HepG2 (cell line): ENCODE results near the gene CBY1. TPM values are rescaled to one million over a fixed set of nuclear protein-coding genes. Genes with fewer than 3 reads are reported as not detected.
A peak's percentile ranks its signal among the peaks of the same experiment; 100 is the strongest.

Source experiments
- MATR3 ChIP-seq: sonication (generic); formaldehyde crosslinking; IDR thresholded peaks from 2 replicates; pipeline ENCODE4 v1.4.0; 2020; ENCODE audit warnings: missing genetic modification reagents
- MXD4 ChIP-seq: IDR thresholded peaks from 2 replicates; pipeline ENCODE4 v1.6.1; 2016; ENCODE audit warnings: mild to moderate bottlenecking, missing biosample characterization, missing genetic modification reagents
- MXI1 ChIP-seq: IDR thresholded peaks from 3 replicates; pipeline ENCODE4 v1.6.1; 2012; ENCODE audit warnings: low read depth, low read length, inconsistent platforms, borderline replicate concordance
- NPAS2 ChIP-seq: sonication (generic); formaldehyde crosslinking; IDR thresholded peaks from 2 replicates; pipeline ENCODE4 v1.8.0; 2022; ENCODE audit warnings: mild to moderate bottlenecking, missing genetic modification reagents, borderline replicate concordance
- POGZ ChIP-seq: sonication (generic); formaldehyde crosslinking; IDR thresholded peaks from 2 replicates; pipeline ENCODE4 v1.4.0; 2020; ENCODE audit warnings: mild to moderate bottlenecking, missing genetic modification reagents
- SIN3A ChIP-seq: IDR thresholded peaks from 2 replicates; pipeline ENCODE4 v1.6.1; 2011; ENCODE audit warnings: low read depth, mild to moderate bottlenecking, control low read depth, low read length, borderline replicate concordance
- SOX5 ChIP-seq: IDR thresholded peaks from 2 replicates; pipeline ENCODE4 v1.6.1; 2016; ENCODE audit warnings: borderline replicate concordance
- TBX2 ChIP-seq: sonication (generic); formaldehyde crosslinking; IDR thresholded peaks from 2 replicates; pipeline ENCODE4 v1.5.0; 2020; ENCODE audit warnings: missing genetic modification reagents, mild to moderate bottlenecking, borderline replicate concordance
- U2AF2 ChIP-seq: fragments of 200-400 bp; formaldehyde crosslinking; IDR thresholded peaks from 2 replicates; pipeline ENCODE4 v1.6.1; 2017; ENCODE audit warnings: low read depth, mild to moderate bottlenecking, low read length
- ZFY ChIP-seq: sonication (generic); formaldehyde crosslinking; IDR thresholded peaks from 2 replicates; pipeline ENCODE4 v1.4.0; 2020; ENCODE audit warnings: missing genetic modification reagents
- ZNF296 ChIP-seq: sonication (generic); formaldehyde crosslinking; conservative IDR thresholded peaks from 2 replicates; pipeline ENCODE4 v1.5.0; 2020; ENCODE audit warnings: mild to moderate bottlenecking, missing genetic modification reagents
- ZNF446 ChIP-seq: sonication (generic); formaldehyde crosslinking; IDR thresholded peaks from 2 replicates; pipeline ENCODE4 v1.5.0; 2020; ENCODE audit warnings: mild to moderate bottlenecking, missing genetic modification reagents
- ZNF451 ChIP-seq: sonication (generic); formaldehyde crosslinking; IDR thresholded peaks from 2 replicates; pipeline ENCODE4 v1.5.0; 2020; ENCODE audit warnings: mild to moderate bottlenecking, missing genetic modification reagents
- ZNF615 ChIP-seq: sonication (generic); formaldehyde crosslinking; IDR thresholded peaks from 2 replicates; pipeline ENCODE4 v1.5.0; 2020; ENCODE audit warnings: mild to moderate bottlenecking, missing genetic modification reagents, borderline replicate concordance
- ZNF816 ChIP-seq: sonication (generic); formaldehyde crosslinking; IDR thresholded peaks from 2 replicates; pipeline ENCODE4 v1.8.0; 2022; ENCODE audit warnings: missing genetic modification reagents, mild to moderate bottlenecking, borderline replicate concordance
- ZNF878 ChIP-seq: sonication (generic); formaldehyde crosslinking; IDR thresholded peaks from 2 replicates; pipeline ENCODE4 v1.8.1; 2023; ENCODE audit warnings: mild to moderate bottlenecking, missing genetic modification reagents, moderate library complexity
- polyA plus RNA-seq, 8 experiments: library from polyadenylated mRNA; depleted of rRNA in 3 of 8; stranded (reverse) in 7 of 8; unstranded in 1 of 8; fragments of >200 nt; fragmentation: Illumina TruSeq in 4 of 8; extraction: Trizol in 4 of 8; gene quantifications; 2 replicates each; pipeline versions ENCODE4 v1.2.1 to v1.2.3, GENCODE V29; 2011 to 2016; ENCODE audit warnings: low read depth in 4 of 8, missing spikeins in 1 of 8, mixed read lengths in 1 of 8; ENCODE audit not compliant: insufficient read depth in 1 of 8
- total RNA-seq, 5 experiments: library from RNA; depleted of rRNA; stranded (reverse); fragments of >200 nt; fragmentation: Illumina TruSeq; extraction: Trizol; gene quantifications; 2 replicates each; pipeline ENCODE4 v1.2.3, GENCODE V29; 2016; ENCODE audit warnings: low read depth in 1 of 5
- TF ChIP-seq, protein P1 (sequence below): sonication (generic); formaldehyde crosslinking; IDR thresholded peaks from 2 replicates; pipeline ENCODE4 v1.5.1; 2020; ENCODE audit warnings: mild to moderate bottlenecking, missing genetic modification reagents, moderate library complexity
- TF ChIP-seq, protein P2 (sequence below): IDR thresholded peaks from 2 replicates; pipeline ENCODE4 v1.6.1; 2012; ENCODE audit warnings: low read depth, low read length, improper control_type of control experiment
- TF ChIP-seq, protein P3 (sequence below): sonication (generic); formaldehyde crosslinking; IDR thresholded peaks from 2 replicates; pipeline ENCODE4 v1.5.0; 2020; ENCODE audit warnings: missing genetic modification reagents
- TF ChIP-seq, protein P4 (sequence below): sonication (generic); formaldehyde crosslinking; IDR thresholded peaks from 2 replicates; pipeline ENCODE4 v1.8.0; 2023; ENCODE audit warnings: mild to moderate bottlenecking, missing genetic modification reagents
- TF ChIP-seq, protein P5 (sequence below): sonication (generic); formaldehyde crosslinking; IDR thresholded peaks from 2 replicates; pipeline ENCODE4 v1.4.0; 2020; ENCODE audit warnings: missing genetic modification reagents

Gene CBY1
- total and polyA plus RNA-seq, 2 of the 13 experiments (the other 11 are each of a cell fraction or from before 2014, with no cell fraction given): 19.7 to 20.3 TPM

DNA sequence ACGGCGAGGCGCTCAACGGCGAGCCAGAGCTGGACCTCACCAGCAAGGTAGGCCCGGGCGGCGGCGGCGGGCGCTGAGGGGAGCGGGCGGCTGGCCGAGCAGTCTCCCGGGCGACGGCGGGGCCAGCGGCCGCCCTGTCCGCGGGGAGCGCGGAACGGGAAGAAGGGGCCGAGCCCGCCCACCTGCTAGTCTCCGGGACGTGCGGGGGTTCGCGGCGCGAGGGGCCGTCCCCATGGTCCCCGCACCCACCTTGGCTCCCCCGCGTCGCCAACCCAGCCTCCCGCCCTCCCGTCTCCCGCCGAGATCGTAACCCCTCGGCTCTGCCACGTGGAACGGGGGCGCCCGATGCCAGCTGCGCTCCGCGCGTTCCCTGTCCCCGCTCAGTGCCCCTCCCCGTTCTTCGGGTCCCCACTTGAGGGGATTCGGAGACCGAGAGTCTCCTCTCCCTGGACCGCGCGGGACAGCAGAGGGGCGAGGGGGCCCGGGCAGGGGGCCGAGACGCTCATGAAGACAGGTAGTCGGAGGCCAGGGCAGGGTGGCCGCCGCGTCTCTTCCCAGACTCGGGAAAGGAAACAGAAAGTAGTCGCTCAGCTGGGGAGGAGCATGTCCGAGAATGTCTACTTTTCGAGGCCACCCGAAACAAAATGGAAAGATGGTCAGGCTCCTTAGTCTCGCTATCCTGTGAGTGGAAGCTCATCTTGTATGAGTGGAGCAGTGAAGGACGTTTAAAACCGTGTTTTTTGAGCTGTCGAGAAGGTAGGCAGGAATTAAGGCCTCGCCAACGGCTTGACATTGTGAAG lies 49.9 kb downstream of the CBY1 start (continued):
- TF ChIP-seq, protein P1, sequence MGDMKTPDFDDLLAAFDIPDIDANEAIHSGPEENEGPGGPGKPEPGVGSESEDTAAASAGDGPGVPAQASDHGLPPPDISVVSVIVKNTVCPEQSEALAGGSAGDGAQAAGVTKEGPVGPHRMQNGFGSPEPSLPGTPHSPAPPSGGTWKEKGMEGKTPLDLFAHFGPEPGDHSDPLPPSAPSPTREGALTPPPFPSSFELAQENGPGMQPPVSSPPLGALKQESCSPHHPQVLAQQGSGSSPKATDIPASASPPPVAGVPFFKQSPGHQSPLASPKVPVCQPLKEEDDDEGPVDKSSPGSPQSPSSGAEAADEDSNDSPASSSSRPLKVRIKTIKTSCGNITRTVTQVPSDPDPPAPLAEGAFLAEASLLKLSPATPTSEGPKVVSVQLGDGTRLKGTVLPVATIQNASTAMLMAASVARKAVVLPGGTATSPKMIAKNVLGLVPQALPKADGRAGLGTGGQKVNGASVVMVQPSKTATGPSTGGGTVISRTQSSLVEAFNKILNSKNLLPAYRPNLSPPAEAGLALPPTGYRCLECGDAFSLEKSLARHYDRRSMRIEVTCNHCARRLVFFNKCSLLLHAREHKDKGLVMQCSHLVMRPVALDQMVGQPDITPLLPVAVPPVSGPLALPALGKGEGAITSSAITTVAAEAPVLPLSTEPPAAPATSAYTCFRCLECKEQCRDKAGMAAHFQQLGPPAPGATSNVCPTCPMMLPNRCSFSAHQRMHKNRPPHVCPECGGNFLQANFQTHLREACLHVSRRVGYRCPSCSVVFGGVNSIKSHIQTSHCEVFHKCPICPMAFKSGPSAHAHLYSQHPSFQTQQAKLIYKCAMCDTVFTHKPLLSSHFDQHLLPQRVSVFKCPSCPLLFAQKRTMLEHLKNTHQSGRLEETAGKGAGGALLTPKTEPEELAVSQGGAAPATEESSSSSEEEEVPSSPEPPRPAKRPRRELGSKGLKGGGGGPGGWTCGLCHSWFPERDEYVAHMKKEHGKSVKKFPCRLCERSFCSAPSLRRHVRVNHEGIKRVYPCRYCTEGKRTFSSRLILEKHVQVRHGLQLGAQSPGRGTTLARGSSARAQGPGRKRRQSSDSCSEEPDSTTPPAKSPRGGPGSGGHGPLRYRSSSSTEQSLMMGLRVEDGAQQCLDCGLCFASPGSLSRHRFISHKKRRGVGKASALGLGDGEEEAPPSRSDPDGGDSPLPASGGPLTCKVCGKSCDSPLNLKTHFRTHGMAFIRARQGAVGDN (CRISPR knock-in tag): peak; percentile 73
- peak; percentile 91 for TF ChIP-seq ZFY
- TF ChIP-seq, protein P2, sequence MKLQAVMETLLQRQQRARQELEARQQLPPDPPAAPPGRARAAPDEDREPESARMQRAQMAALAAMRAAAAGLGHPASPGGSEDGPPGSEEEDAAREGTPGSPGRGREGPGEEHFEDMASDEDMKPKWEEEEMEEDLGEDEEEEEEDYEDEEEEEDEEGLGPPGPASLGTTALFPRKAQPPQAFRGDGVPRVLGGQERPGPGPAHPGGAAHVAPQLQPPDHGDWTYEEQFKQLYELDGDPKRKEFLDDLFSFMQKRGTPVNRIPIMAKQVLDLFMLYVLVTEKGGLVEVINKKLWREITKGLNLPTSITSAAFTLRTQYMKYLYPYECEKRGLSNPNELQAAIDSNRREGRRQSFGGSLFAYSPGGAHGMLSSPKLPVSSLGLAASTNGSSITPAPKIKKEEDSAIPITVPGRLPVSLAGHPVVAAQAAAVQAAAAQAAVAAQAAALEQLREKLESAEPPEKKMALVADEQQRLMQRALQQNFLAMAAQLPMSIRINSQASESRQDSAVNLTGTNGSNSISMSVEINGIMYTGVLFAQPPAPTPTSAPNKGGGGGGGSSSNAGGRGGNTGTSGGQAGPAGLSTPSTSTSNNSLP: no peak
- no peak for TF ChIP-seq ZNF816 (CRISPR knock-in tag)
- TF ChIP-seq ZNF878 (CRISPR knock-in tag): no peak
- TF ChIP-seq ZNF451 (CRISPR knock-in tag): no peak
- no peak for TF ChIP-seq U2AF2
- peak; percentile 0; the same call in 1 of the 2 replicates for TF ChIP-seq TBX2 (CRISPR knock-in tag)
- TF ChIP-seq NPAS2 (CRISPR knock-in tag): no peak
- peak; percentile 60; the same call in 2 of the 3 replicates for TF ChIP-seq MXI1
- no peak for TF ChIP-seq SOX5
- TF ChIP-seq, protein P3, sequence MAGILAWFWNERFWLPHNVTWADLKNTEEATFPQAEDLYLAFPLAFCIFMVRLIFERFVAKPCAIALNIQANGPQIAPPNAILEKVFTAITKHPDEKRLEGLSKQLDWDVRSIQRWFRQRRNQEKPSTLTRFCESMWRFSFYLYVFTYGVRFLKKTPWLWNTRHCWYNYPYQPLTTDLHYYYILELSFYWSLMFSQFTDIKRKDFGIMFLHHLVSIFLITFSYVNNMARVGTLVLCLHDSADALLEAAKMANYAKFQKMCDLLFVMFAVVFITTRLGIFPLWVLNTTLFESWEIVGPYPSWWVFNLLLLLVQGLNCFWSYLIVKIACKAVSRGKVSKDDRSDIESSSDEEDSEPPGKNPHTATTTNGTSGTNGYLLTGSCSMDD (CRISPR knock-in tag): no peak
- no peak for TF ChIP-seq MATR3 (CRISPR knock-in tag)
- TF ChIP-seq POGZ (CRISPR knock-in tag): no peak
- TF ChIP-seq ZNF296 (CRISPR knock-in tag): no peak
- TF ChIP-seq MXD4 (CRISPR knock-in tag): 0 out of 2 replicates have a peak, but pooled peaks have one; percentile 40
- no peak for TF ChIP-seq ZNF615 (CRISPR knock-in tag)
- 0 out of 2 replicates have a peak, but pooled peaks have one; percentile 60 for TF ChIP-seq ZNF446 (CRISPR knock-in tag)
- peak; percentile 58; the same call in 1 of the 2 replicates for TF ChIP-seq SIN3A
- TF ChIP-seq, protein P4, sequence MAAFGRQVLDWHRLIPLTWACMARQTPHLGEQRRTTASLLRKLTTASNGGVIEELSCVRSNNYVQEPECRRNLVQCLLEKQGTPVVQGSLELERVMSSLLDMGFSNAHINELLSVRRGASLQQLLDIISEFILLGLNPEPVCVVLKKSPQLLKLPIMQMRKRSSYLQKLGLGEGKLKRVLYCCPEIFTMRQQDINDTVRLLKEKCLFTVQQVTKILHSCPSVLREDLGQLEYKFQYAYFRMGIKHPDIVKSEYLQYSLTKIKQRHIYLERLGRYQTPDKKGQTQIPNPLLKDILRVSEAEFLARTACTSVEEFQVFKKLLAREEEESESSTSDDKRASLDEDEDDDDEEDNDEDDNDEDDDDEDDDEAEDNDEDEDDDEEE (CRISPR knock-in tag): no peak
- TF ChIP-seq, protein P5, sequence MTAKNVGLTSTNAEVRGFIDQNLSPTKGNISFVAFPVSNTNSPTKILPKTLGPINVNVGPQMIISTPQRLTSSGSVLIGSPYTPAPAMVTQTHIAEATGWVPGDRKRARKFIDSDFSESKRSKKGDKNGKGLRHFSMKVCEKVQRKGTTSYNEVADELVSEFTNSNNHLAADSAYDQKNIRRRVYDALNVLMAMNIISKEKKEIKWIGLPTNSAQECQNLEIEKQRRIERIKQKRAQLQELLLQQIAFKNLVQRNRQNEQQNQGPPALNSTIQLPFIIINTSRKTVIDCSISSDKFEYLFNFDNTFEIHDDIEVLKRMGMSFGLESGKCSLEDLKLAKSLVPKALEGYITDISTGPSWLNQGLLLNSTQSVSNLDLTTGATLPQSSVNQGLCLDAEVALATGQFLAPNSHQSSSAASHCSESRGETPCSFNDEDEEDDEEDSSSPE (CRISPR knock-in tag): no peak
